Fibroblast of skin of scalp (primary cell): ENCODE data around the gene BET1L.
"Not testable (repeated sequence)": the region's sequence is repeated elsewhere in the genome, so short reads cannot be mapped to it uniquely, and the experiment has no call there.

ENCODE experiments used
- DNase-seq: peaks from one replicate; pipeline ENCODE4 v3.0.0-alpha.2; 2013

BET1L gene

DNA sequence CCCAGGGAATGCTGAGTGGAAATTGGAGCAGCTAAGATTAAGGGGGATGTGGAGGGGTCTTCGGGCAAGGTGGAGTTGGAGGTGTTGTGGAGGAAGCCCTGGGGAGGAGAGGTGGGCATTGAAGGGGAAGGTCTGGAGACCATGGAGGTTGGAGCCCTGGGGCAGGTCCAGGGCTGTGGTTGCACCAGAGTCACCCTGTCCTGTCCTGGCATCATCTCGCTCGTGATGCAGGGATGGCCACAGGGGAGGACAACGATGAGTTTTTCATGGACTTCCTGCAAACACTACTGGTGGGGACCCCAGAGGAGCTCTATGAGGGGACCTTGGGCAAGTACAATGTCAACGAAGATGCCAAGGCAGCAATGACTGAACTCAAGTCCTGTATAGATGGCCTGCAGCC, 13.7 kb downstream of the BET1L start:
- not testable (repeated sequence) for DNase-seq

GRCh38 chr11:192674-193128, 14.5 kb downstream of the BET1L start, which contains the start of gene SCGB1C1:
Gene SCGB1C1, plus strand, starts transcription at chr11:193078. Its CDS starts 22 bp downstream, at chr11:193100.
- not testable (repeated sequence) for DNase-seq

GRCh38 chr11:191490-192478, 15.4 kb downstream of the BET1L start:
- not testable (repeated sequence) for DNase-seq

DNA sequence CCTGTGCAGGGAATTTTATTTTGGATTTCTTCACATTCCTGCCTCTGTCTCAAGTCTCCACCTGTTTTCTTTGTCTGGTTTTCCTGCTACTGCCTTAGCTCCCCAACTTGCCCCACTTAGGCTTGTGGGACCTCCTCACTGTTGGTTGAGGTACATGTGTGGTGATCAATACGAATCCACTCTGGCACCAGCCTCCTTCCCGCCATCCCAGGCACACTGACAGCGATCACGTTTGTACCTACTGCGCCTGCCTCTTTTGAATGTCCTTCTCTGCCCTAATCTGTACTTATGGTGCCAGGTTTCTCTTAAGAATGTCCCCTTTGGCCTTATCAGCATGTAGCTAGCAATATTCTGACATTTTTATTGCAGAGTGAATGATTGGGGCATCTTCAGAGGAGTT, 16.7 kb downstream of the BET1L start:
- DNase-seq, result not testable (repeated sequence)

DNA sequence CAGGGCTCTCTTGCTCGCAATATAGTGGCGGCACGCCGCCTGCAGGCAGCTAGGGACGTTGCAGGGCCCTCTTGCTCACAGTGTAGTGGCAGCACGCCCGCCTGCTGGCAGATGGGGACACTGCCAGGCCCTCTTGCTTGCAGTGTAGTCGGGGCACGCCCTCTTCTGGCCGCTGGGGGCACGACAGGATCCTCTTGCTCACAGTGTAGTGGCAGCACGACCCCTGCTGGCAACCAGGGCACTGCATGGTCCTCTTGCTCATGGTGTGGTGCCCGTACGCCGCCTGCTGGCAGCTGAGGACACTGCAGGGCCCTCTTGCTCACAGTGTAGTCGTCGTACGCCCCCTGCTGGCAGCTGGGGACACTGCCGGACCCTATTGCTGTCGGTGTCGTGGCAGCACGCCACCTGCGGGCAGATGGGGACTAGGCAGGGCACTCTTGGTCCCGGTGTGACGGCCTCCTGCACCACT, 17.3 kb downstream of the BET1L start:
- DNase-seq, result not testable (repeated sequence)

GRCh38 chr11:189200-189783, 17.9 kb downstream of the BET1L start:
- not testable (repeated sequence) for DNase-seq

- not testable (repeated sequence) for DNase-seq
These were observed 27.0 kb downstream of the BET1L start for GRCh38 chr11:180242-180641.
